SK-N-SH (cell line): ENCODE results near the gene GAS2L2. TPM values are rescaled to one million over a fixed set of nuclear protein-coding genes. Genes with fewer than 3 reads are reported as not detected.

Source experiments
- CTCF ChIA-PET: fragments of 300-600, 350-600 bp; formaldehyde crosslinking; extraction: SDS; loops from one replicate; lab custom pipeline; 2021; lab: Yijun Ruan, JAX
- POLR2A ChIA-PET: fragments of 350-600 bp; sonication (Branson Sonifier 250); formaldehyde crosslinking; extraction: SDS; loops from one replicate; lab custom pipeline; 2020; ENCODE audit warnings: antibody characterized with exemption, inconsistent platforms; lab: Yijun Ruan, JAX
- DNase-seq: peaks from one replicate; pipeline ENCODE4 v3.0.0; 2012
- H2AFZ ChIP-seq: fragments of 200-600 bp; sonication (generic); 2 replicates; pipeline ENCODE4 v1.8.1; 2016; ENCODE audit warnings: antibody characterized with exemption, mild to moderate bottlenecking, low read depth
- H3F3A ChIP-seq: fragments of 200-600 bp; sonication (generic); replicated peaks from 2 replicates; pipeline ENCODE3; 2016; ENCODE audit warnings: antibody characterized with exemption, mild to moderate bottlenecking; ENCODE audit not compliant: insufficient read depth
- H3K27ac ChIP-seq, 2 experiments: fragments of 200-500 bp in 1 of 2; fragments of 200-600 bp in 1 of 2; sonication (Bioruptor generic) in 1 of 2; sonication (generic), shearing (Covaris generic) in 1 of 2; 2 replicates each; pipeline versions ENCODE4 v1.5.1 to v1.6.1; 2014 to 2016; ENCODE audit warnings: low read depth in 2 of 2, inconsistent platforms in 1 of 2, low read length in 1 of 2, mild to moderate bottlenecking in 1 of 2, mixed read lengths in 1 of 2
- H3K27me3 ChIP-seq: fragments of 200-600 bp; sonication (generic), shearing (Covaris generic); 2 replicates; pipeline ENCODE4 v1.6.1; 2016; ENCODE audit warnings: mixed run types; ENCODE audit not compliant: insufficient read depth
- H3K36me3 ChIP-seq, 2 experiments: fragments of 200-500 bp in 1 of 2; fragments of 200-600 bp in 1 of 2; sonication (Bioruptor generic) in 1 of 2; sonication (generic) in 1 of 2; replicated peaks in 1 of 2; 2 replicates each; pipeline versions ENCODE3 to v1.5.1; 2014 to 2016; ENCODE audit warnings: low read length in 1 of 2, mild to moderate bottlenecking in 1 of 2; ENCODE audit not compliant: insufficient read depth in 2 of 2, control insufficient read depth in 1 of 2
- H3K4me1 ChIP-seq, 2 experiments: fragments of 200-500 bp in 1 of 2; fragments of 200-600 bp in 1 of 2; sonication (Bioruptor generic) in 1 of 2; sonication (generic), shearing (Covaris generic) in 1 of 2; 2 replicates each; pipeline versions ENCODE4 v1.5.1 to v1.6.1; 2014 to 2016; ENCODE audit warnings: low read depth in 1 of 2, low read length in 1 of 2, mixed run types in 1 of 2; ENCODE audit not compliant: insufficient read depth in 2 of 2, control insufficient read depth in 1 of 2
- H3K4me2 ChIP-seq: fragments of 200-600 bp; sonication (generic), shearing (Covaris generic); 2 replicates; pipeline ENCODE4 v1.6.1; 2017; ENCODE audit warnings: mixed run types
- H3K4me3 ChIP-seq, 2 experiments: fragments of 200-500 bp in 1 of 2; fragments of 200-600 bp in 1 of 2; sonication (Bioruptor generic) in 1 of 2; sonication (generic), shearing (Covaris generic) in 1 of 2; 2 replicates each; pipeline versions ENCODE4 v1.5.1 to v1.8.1; 2014 to 2016; ENCODE audit warnings: low read depth in 2 of 2, inconsistent platforms in 1 of 2, low read length in 1 of 2, mild to moderate bottlenecking in 1 of 2, mixed read lengths in 1 of 2, moderate library complexity in 1 of 2
- H3K79me2 ChIP-seq: fragments of 200-600 bp; sonication (generic); 2 replicates; pipeline ENCODE4 v1.8.1; 2017; ENCODE audit warnings: mild to moderate bottlenecking; ENCODE audit not compliant: insufficient read depth
- H3K9ac ChIP-seq: fragments of 200-600 bp; sonication (generic); 2 replicates; pipeline ENCODE4 v1.6.1; 2017; ENCODE audit warnings: mixed run types
- H3K9me2 ChIP-seq: fragments of 200-600 bp; sonication (generic); 2 replicates; pipeline ENCODE4 v1.6.1; 2017; ENCODE audit warnings: mixed run types
- H3K9me3 ChIP-seq: fragments of 200-600 bp; sonication (generic); 2 replicates; pipeline ENCODE4 v1.6.1; 2017; ENCODE audit warnings: mixed run types, mild to moderate bottlenecking, moderate library complexity
- H4K20me1 ChIP-seq: fragments of 200-600 bp; sonication (generic); 2 replicates; pipeline ENCODE4 v1.6.1; 2017; ENCODE audit warnings: mild to moderate bottlenecking, mixed run types; ENCODE audit not compliant: insufficient read depth
- CHD2 ChIP-seq: fragments of 150-350 bp; IDR thresholded peaks from 2 replicates; pipeline ENCODE4 v1.6.1; 2018; ENCODE audit warnings: low read length; ENCODE audit not compliant: partially characterized antibody
- CTCF ChIP-seq: fragments of 200-600 bp; sonication (generic); IDR thresholded peaks from 2 replicates; pipeline ENCODE4 v1.6.1; 2017; ENCODE audit warnings: antibody characterized with exemption, mild to moderate bottlenecking, moderate library complexity
- ELF1 ChIP-seq: IDR thresholded peaks from 2 replicates; pipeline ENCODE4 v1.4.0; 2012
- FOXJ3 ChIP-seq: sonication (generic); formaldehyde crosslinking; IDR thresholded peaks from 2 replicates; pipeline ENCODE4 v1.5.1; 2020; ENCODE audit warnings: mild to moderate bottlenecking, missing genetic modification reagents
- FOXM1 ChIP-seq: IDR thresholded peaks from 2 replicates; pipeline ENCODE4 v1.4.0; 2012; ENCODE audit warnings: low read depth, mild to moderate bottlenecking
- GABPA ChIP-seq: IDR thresholded peaks from 2 replicates; pipeline ENCODE4 v1.4.0; 2012; ENCODE audit warnings: low read depth, mild to moderate bottlenecking
- GATA2 ChIP-seq: sonication (generic); formaldehyde crosslinking; IDR thresholded peaks from 2 replicates; pipeline ENCODE4 v1.5.0; 2020; ENCODE audit warnings: mild to moderate bottlenecking, missing genetic modification reagents
- JUND ChIP-seq: IDR thresholded peaks from 2 replicates; pipeline ENCODE4 v1.4.0; 2012
- MXI1 ChIP-seq: IDR thresholded peaks from 2 replicates; pipeline ENCODE4 v1.6.1; 2012; ENCODE audit warnings: mild to moderate bottlenecking, low read depth, low read length, improper control_type of control experiment
- NRF1 ChIP-seq: IDR thresholded peaks from 2 replicates; pipeline ENCODE4 v1.6.1; 2012; ENCODE audit warnings: low read depth, mild to moderate bottlenecking, low read length
- RXRA ChIP-seq: IDR thresholded peaks from 2 replicates; pipeline ENCODE4 v1.4.0; 2012; ENCODE audit warnings: low read depth, mild to moderate bottlenecking, borderline replicate concordance
- WGBS: methylation state at CpG from one replicate; pipeline ENCODE4 v1.1.6; 2017; ENCODE audit warnings: low lambda C conversion rate; 5-methylcytosine and 5-hydroxymethylcytosine counted together
- polyA plus RNA-seq, 3 experiments: library from polyadenylated mRNA; depleted of rRNA; stranded (reverse); fragments of >200 nt; gene quantifications; 2 replicates each; pipeline ENCODE4 v1.2.3, GENCODE V29; 2012
- TF ChIP-seq, protein P1 (sequence below): fragments of 150-350 bp; IDR thresholded peaks from 2 replicates; pipeline ENCODE4 v1.6.1; 2016; ENCODE audit warnings: mild to moderate bottlenecking, low read depth, low read length

Gene GAS2L2
- polyA plus RNA-seq, 1 of the 3 experiments (the other 2 are of a cell fraction): not detected

GRCh38 chr17:35769895-35770486 lies 17.0 kb upstream of the GAS2L2 start:
- H3K9me3 ChIP-seq: no peaks in the 10 kb centered on the region
- no peaks in the 10 kb centered on the region for H3K9me2 ChIP-seq
- no peak overlapping the region for H3K27ac ChIP-seq
- CTCF ChIA-PET: interaction anchor here (0.7 to 31.2 kb wide), 7 partner anchors 11 to 157 kb away, joined by 3 to 809 read pairs (median 4); partner anchors contain the start of gene TAF15
- DNase-seq: peak; percentile 24
- no peak overlapping the region for H3K4me3 ChIP-seq
- 94% methylated on average over 40 of the region's 48 CpGs for WGBS
- TF ChIP-seq MXI1: no peak
- TF ChIP-seq CTCF: peak; percentile 38
- TF ChIP-seq FOXJ3: no peak
- TF ChIP-seq NRF1: no peak
- no peak for TF ChIP-seq GABPA
- no peak for TF ChIP-seq RXRA
- TF ChIP-seq, all 33 proteins: peak for 1
- Histone ChIP-seq H3K36me3 (no peaks in the 10 kb centered on the region), H3K4me2 (no peak overlapping the region), H3K27me3 (no peaks in the 10 kb centered on the region), H3K9ac (no peak overlapping the region), H4K20me1 (no peaks in the 10 kb centered on the region), H3K79me2 (no peaks in the 10 kb centered on the region), H3F3A (no peaks in the 10 kb centered on the region), H3K4me1 (peaks cover 0 to 28% of the 10 kb centered on the region in 2 experiments; a peak in 1 of 4 replicates), H2AFZ (no peak overlapping the region)
- POLR2A ChIA-PET: interaction anchor here (1.0 to 1.6 kb wide), 2 partner anchors 17 to 39 kb away, joined by 5 to 7 read pairs; partner anchors contain the start of gene TAF15

GRCh38 chr17:35768797-35769196 lies 15.8 kb upstream of the GAS2L2 start:
- Histone ChIP-seq H3F3A (no peaks in the 10 kb centered on the region), H3K4me1 (peaks cover 0 to 21% of the 10 kb centered on the region in 2 experiments; a peak in 1 of 4 replicates), H3K9me3 (no peaks in the 10 kb centered on the region), H2AFZ (no peak overlapping the region), H3K36me3 (no peaks in the 10 kb centered on the region), H3K79me2 (no peaks in the 10 kb centered on the region), H4K20me1 (no peaks in the 10 kb centered on the region), H3K4me3 (no peak overlapping the region), H3K4me2 (no peak overlapping the region), H3K27me3 (no peaks in the 10 kb centered on the region), H3K9ac (no peak overlapping the region), H3K9me2 (no peaks in the 10 kb centered on the region), H3K27ac (no peak overlapping the region)
- ChIA-PET POLR2A (interaction anchor here (1.6 kb wide), 1 partner anchor 40 kb away, joined by 7 read pairs; the partner anchor contains the start of gene TAF15), CTCF (interaction anchor here (0.7 to 31.2 kb wide), 3 partner anchors 11 to 39 kb away, joined by 3 to 809 read pairs (median 13); partner anchors contain the start of gene TAF15)
- WGBS: 89% methylated on average over 2 of the region's 2 CpGs
- no peak for TF ChIP-seq CHD2
- no peak for TF ChIP-seq JUND
- no peak for TF ChIP-seq ELF1
- TF ChIP-seq GATA2 (CRISPR knock-in tag): no peak
- TF ChIP-seq FOXM1: no peak
- TF ChIP-seq, protein P1, sequence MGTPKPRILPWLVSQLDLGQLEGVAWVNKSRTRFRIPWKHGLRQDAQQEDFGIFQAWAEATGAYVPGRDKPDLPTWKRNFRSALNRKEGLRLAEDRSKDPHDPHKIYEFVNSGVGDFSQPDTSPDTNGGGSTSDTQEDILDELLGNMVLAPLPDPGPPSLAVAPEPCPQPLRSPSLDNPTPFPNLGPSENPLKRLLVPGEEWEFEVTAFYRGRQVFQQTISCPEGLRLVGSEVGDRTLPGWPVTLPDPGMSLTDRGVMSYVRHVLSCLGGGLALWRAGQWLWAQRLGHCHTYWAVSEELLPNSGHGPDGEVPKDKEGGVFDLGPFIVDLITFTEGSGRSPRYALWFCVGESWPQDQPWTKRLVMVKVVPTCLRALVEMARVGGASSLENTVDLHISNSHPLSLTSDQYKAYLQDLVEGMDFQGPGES: no peak
- no peak for TF ChIP-seq NRF1
- no peak for DNase-seq
